Epidermal melanocyte (primary cell): Measurements from ENCODE around the gene CHAF1B.
"Not testable (repeated sequence)": the region's sequence is repeated elsewhere in the genome, so short reads cannot be mapped to it uniquely, and the experiment has no call there.

ENCODE experiments used
- DNase-seq: peaks from one replicate; pipeline ENCODE4 v3.0.0; 2011; ENCODE audit warnings: low spot score; ENCODE audit not compliant: insufficient read length

The CHAF1B gene

GRCh38 chr21:36385233-36386030 is at the start of gene CHAF1B:
Gene CHAF1B, plus strand, starts transcription at chr21:36385392. Its CDS starts 745 bp downstream, at chr21:36386137.
- DNase-seq, result peak; percentile 65

GRCh38 chr21:36337099-36337509 is 48.1 kb upstream of the CHAF1B start:
- DNase-seq, result no peak

- no peak for DNase-seq
Measured at GRCh38 chr21:36338975-36339374, 46.2 kb upstream of the CHAF1B start.

GRCh38 chr21:36342581-36342980 is 42.6 kb upstream of the CHAF1B start:
- DNase-seq, result not testable (repeated sequence)

- no peak for DNase-seq
Measured at GRCh38 chr21:36344931-36345330, 40.3 kb upstream of the CHAF1B start.

- DNase-seq, result no peak
Measured at GRCh38 chr21:36347278-36347961, 37.8 kb upstream of the CHAF1B start.

- DNase-seq, result no peak
Measured at GRCh38 chr21:36347962-36348328, 37.2 kb upstream of the CHAF1B start.

GRCh38 chr21:36349315-36349714 is 35.9 kb upstream of the CHAF1B start:
- DNase-seq, result no peak

GRCh38 chr21:36350282-36350910 is 34.8 kb upstream of the CHAF1B start:
- DNase-seq, result no peak

- no peak for DNase-seq
Measured at GRCh38 chr21:36354918-36355680, 30.1 kb upstream of the CHAF1B start.

GRCh38 chr21:36355868-36356267 is 29.3 kb upstream of the CHAF1B start:
- no peak for DNase-seq

- DNase-seq, result no peak
Measured at GRCh38 chr21:36359185-36359584, 26.0 kb upstream of the CHAF1B start.

- DNase-seq, result no peak
Measured at GRCh38 chr21:36369064-36369685, 16.0 kb upstream of the CHAF1B start.

GRCh38 chr21:36375994-36376393 is 9.2 kb upstream of the CHAF1B start:
- no peak for DNase-seq

GRCh38 chr21:36377391-36377842 is 7.8 kb upstream of the CHAF1B start:
- peak; percentile 23 for DNase-seq

- no peak for DNase-seq
Measured at GRCh38 chr21:36379251-36379650, 5.9 kb upstream of the CHAF1B start.

- no peak for DNase-seq
Measured at GRCh38 chr21:36381841-36382589, 3.2 kb upstream of the CHAF1B start.

- DNase-seq, result not testable (repeated sequence)
Measured at GRCh38 chr21:36382722-36383121, 2.5 kb upstream of the CHAF1B start.

- DNase-seq, result no peak
Measured at GRCh38 chr21:36384885-36385232, 333 bp upstream of the CHAF1B start.

GRCh38 chr21:36386031-36386642 is 945 bp downstream of the CHAF1B start:
- DNase-seq, result no peak
